DMS 273 (cell line): Measurements from ENCODE around the gene DTX3L.

Source experiments
- DNase-seq: peaks from one replicate; lab custom pipeline; 2025; ENCODE audit not compliant: unreplicated experiment; lab: John Stamatoyannopoulos, UW

Gene DTX3L

GRCh38 chr3:122602011-122602710 is 38.0 kb downstream of the DTX3L start:
- no peak for DNase-seq

- no peak for DNase-seq
Measured at GRCh38 chr3:122603056-122603455, 38.9 kb downstream of the DTX3L start.

- DNase-seq: no peak
Measured at GRCh38 chr3:122606330-122606729, 42.2 kb downstream of the DTX3L start.

GRCh38 chr3:122608916-122609315 is 44.8 kb downstream of the DTX3L start:
- no peak for DNase-seq

GRCh38 chr3:122609798-122610559 is 45.8 kb downstream of the DTX3L start:
- DNase-seq: no peak

- no peak for DNase-seq
Measured at GRCh38 chr3:122612696-122613095, 48.6 kb downstream of the DTX3L start.

- no peak for DNase-seq
Measured at GRCh38 chr3:122615303-122615702, 51.2 kb downstream of the DTX3L start.

- DNase-seq: peak; percentile 32
Measured at GRCh38 chr3:122618614-122619013, 54.5 kb downstream of the DTX3L start.

- DNase-seq: no peak
Measured at GRCh38 chr3:122619040-122619439, 54.9 kb downstream of the DTX3L start.

- no peak for DNase-seq
Measured at GRCh38 chr3:122620399-122620798, 56.3 kb downstream of the DTX3L start.

- DNase-seq: no peak
Measured at GRCh38 chr3:122621112-122621511, 57.0 kb downstream of the DTX3L start.

GRCh38 chr3:122623031-122623829 is 59.1 kb downstream of the DTX3L start:
- DNase-seq: peak; percentile 34
